Measurements from ENCODE around the gene SASH3.

- no peak for TF ChIP-seq SP1 (IDR thresholded peaks at IDR 0.05)
- no peak for TF ChIP-seq ELF4 (IDR thresholded peaks at IDR 0.05)
- TF ChIP-seq FOXK2 (IDR thresholded peaks at IDR 0.05), result no peak
- no peak for TF ChIP-seq ARNT (IDR thresholded peaks at IDR 0.05)
- no peak for TF ChIP-seq SUZ12 (IDR thresholded peaks at IDR 0.05)
- no peak for TF ChIP-seq BHLHE40 (IDR thresholded peaks at IDR 0.05; ENCODE audit: borderline replicate concordance)
- no peak for TF ChIP-seq TARDBP (IDR thresholded peaks at IDR 0.05)
- no peak for TF ChIP-seq FOXM1 (IDR thresholded peaks at IDR 0.05; ENCODE audit: borderline replicate concordance)
- no peak for TF ChIP-seq FOXA1 (IDR thresholded peaks at IDR 0.05)
- TF ChIP-seq HDGF (IDR thresholded peaks at IDR 0.05; ENCODE audit: borderline replicate concordance), result no peak
- no peak for TF ChIP-seq NFRKB (IDR thresholded peaks at IDR 0.05)
Measured at GRCh38 chrX:129825746-129826505, 46.2 kb downstream of the SASH3 start.
